Transverse colon (tissue), 4 donors: Measurements from ENCODE around the gene SSH3. TPM values are rescaled to one million over a fixed set of nuclear protein-coding genes. Genes with fewer than 3 reads are reported as not detected.

Experiments used
- DNase-seq: peaks from one replicate; pipeline ENCODE4 v3.0.0-alpha.2; 2019
- H3K27ac ChIP-seq, 4 donors: fragments of 200-600 bp; sonication (generic); 2 replicates each; pipeline ENCODE4 v1.5.1; 2016 to 2018; ENCODE audit warnings: inconsistent platforms in 4 of 4
- H3K27me3 ChIP-seq: fragments of 200-600 bp; sonication (generic); 2 replicates; pipeline ENCODE4 v1.5.1; 2017; ENCODE audit warnings: inconsistent platforms
- H3K36me3 ChIP-seq, 4 donors: fragments of 200-600 bp; sonication (generic); 2 replicates each; pipeline ENCODE4 v1.5.1; 2017 to 2019; ENCODE audit warnings: inconsistent platforms in 4 of 4
- H3K4me1 ChIP-seq, 4 donors: fragments of 200-600 bp; sonication (generic); 2 replicates each; pipeline ENCODE4 v1.5.1; 2017 to 2020; ENCODE audit warnings: inconsistent platforms in 4 of 4
- H3K4me3 ChIP-seq, 4 donors: fragments of 200-600 bp; sonication (generic); 1 replicate in 1 of 4; 2 replicates in 3 of 4; pipeline versions ENCODE4 v1.5.1 to v1.6.1; 2017 to 2019; ENCODE audit warnings: inconsistent platforms in 4 of 4
- H3K9me3 ChIP-seq, 2 donors: fragments of 200-600 bp; sonication (generic); 2 replicates each; pipeline ENCODE4 v1.5.1; 2017 to 2019; ENCODE audit warnings: inconsistent platforms in 2 of 2
- CTCF ChIP-seq, 5 experiments: fragments of 200-600 bp in 3 of 5; fragments of 450-650 bp in 2 of 5; sonication (generic) in 3 of 5; IDR thresholded peaks; 1 replicate in 2 of 5; 2 replicates in 3 of 5; pipeline ENCODE4 v1.5.1; 2016 to 2017; ENCODE audit warnings: antibody characterized with exemption in 5 of 5, inconsistent platforms in 3 of 5, mild to moderate bottlenecking in 2 of 5, moderate library complexity in 1 of 5
- EP300 ChIP-seq: sonication (generic); formaldehyde crosslinking; IDR thresholded peaks from one replicate; pipeline ENCODE4 v1.6.1; 2017; ENCODE audit warnings: antibody characterized with exemption, low read depth
- POLR2A ChIP-seq: fragments of 450-650 bp; IDR thresholded peaks from one replicate; pipeline ENCODE4 v1.6.1; 2016; ENCODE audit warnings: antibody characterized with exemption, mild to moderate bottlenecking, moderate library complexity
- POLR2AphosphoS5 ChIP-seq, 3 donors: sonication (generic); formaldehyde crosslinking; IDR thresholded peaks; one replicate each; pipeline ENCODE4 v1.6.1; 2016; ENCODE audit warnings: antibody characterized with exemption in 3 of 3
- WGBS, 2 donors: methylation state at CpG; one replicate each; pipeline ENCODE4 v1.1.5; 2018; ENCODE audit warnings: low coverage in 1 of 2; 5-methylcytosine and 5-hydroxymethylcytosine counted together
- in situ Hi-C, 4 donors: fragments of 200-750 bp; cut with MboI; loops; one replicate each; pipeline versions ENCODE4 v1.15.0 to v1.15.1; 2017; ENCODE audit warnings: low sequenced_read_pairs in 3 of 4, low pct_ligation_motif_present in 1 of 4, low pct_unique_long_range_greater_than_20kb in 1 of 4
- intact Hi-C: fragments of 100-400 bp; cut with DNase I; formaldehyde crosslinking; loops from one replicate; pipeline ENCODE4 v1.15.1; 2023; ENCODE audit warnings: low total_unique reads
- total RNA-seq, 4 donors: library from RNA; depleted of rRNA; stranded (reverse); fragments of >200 nt; gene quantifications; one replicate each; pipeline ENCODE4 v1.1.0, GENCODE V29; 2016

SSH3 gene
- total RNA-seq, 4 donors from 2014 or later, result 73.0 to 174 (median 123) TPM

GRCh38 chr11:67267188-67268080, 35.9 kb upstream of the SSH3 start:
- H3K9me3 ChIP-seq, result no peaks in the 10 kb centered on the region
- intact Hi-C loops, result loop anchor here (2.0 kb wide), 1 partner anchor 49 kb away; no protein-coding TSS in a partner anchor
- TF ChIP-seq POLR2A (peak; percentile 87), POLR2AphosphoS5 (IDR thresholded peaks at IDR 0.05) (peak; percentile 91 to 96 (median 93)), EP300 (peak; percentile 21), CTCF (IDR thresholded peaks at IDR 0.05) (no peak)
- H3K27me3 ChIP-seq, result no peaks in the 10 kb centered on the region
- peaks cover 42 to 70% (median 64%) of the 10 kb centered on the region in 4 donors for H3K4me1 ChIP-seq
- H3K4me3 ChIP-seq, result peak overlapping the region; percentile 95 to 99 (median 98)
- H3K36me3 ChIP-seq, result no peaks in the 10 kb centered on the region
- in situ Hi-C loops, result loop anchor here in 2 of 4 donors (5.0 to 25.0 kb wide), 2 partner anchors 50 to 120 kb away; partner anchors contain the start of gene RAD9A (in 1 of the 2)
- peak overlapping the region; percentile 95 to 98 (median 97) for H3K27ac ChIP-seq
- 10% methylated on average over 24 of the region's 30 CpGs; no CpG with 5 or more reads in 1 of the 2 donors for WGBS, 2 donors
- DNase-seq, result peak; percentile 87

- WGBS, 2 donors, result 27 to 40% methylated on average over 1 to 21 of the region's 21 CpGs
- intact Hi-C loops, result no loop called here
- in situ Hi-C loops, result loop anchor here in 2 of 4 donors (5.0 to 25.0 kb wide), 2 partner anchors 49 to 119 kb away; partner anchors contain the start of gene RAD9A (in 1 of the 2)
- Histone ChIP-seq H3K27me3 (no peaks in the 10 kb centered on the region), H3K36me3 (no peaks in the 10 kb centered on the region), H3K4me3 (peak overlapping the region in 3 of 4 donors; percentile 95 to 98 (median 97)), H3K4me1 (peaks cover 42 to 70% (median 65%) of the 10 kb centered on the region in 4 donors), H3K27ac (peak overlapping the region; percentile 95 to 98 (median 97)), H3K9me3 (no peaks in the 10 kb centered on the region)
- peak; percentile 54 for DNase-seq
- no peak for TF ChIP-seq POLR2A
- no peak for TF ChIP-seq POLR2AphosphoS5 (IDR thresholded peaks at IDR 0.05)
- no peak for TF ChIP-seq CTCF (IDR thresholded peaks at IDR 0.05)
- no peak for TF ChIP-seq EP300
Observed at GRCh38 chr11:67268081-67268961, 35.0 kb upstream of the SSH3 start.

GRCh38 chr11:67268962-67269268, 34.4 kb upstream of the SSH3 start:
- H3K36me3 ChIP-seq, result no peaks in the 10 kb centered on the region
- no peak for DNase-seq

More at GRCh38 chr11:67268962-67269268, 34.4 kb upstream of the SSH3 start:
- intact Hi-C loops (no loop called here), in situ Hi-C loops (loop anchor here in 2 of 4 donors (5.0 to 25.0 kb wide), 2 partner anchors 48 to 118 kb away; partner anchors contain the start of gene RAD9A (in 1 of the 2))
- TF ChIP-seq POLR2A, result no peak
- no peak for TF ChIP-seq CTCF (IDR thresholded peaks at IDR 0.05)
- TF ChIP-seq POLR2AphosphoS5 (IDR thresholded peaks at IDR 0.05), result no peak
- no peak for TF ChIP-seq EP300
- Histone ChIP-seq H3K4me3 (peak overlapping the region in 1 of 4 donors; percentile 95), H3K27me3 (no peaks in the 10 kb centered on the region), H3K4me1 (peaks cover 47 to 75% (median 69%) of the 10 kb centered on the region in 4 donors), H3K9me3 (no peaks in the 10 kb centered on the region), H3K27ac (peak overlapping the region; percentile 95 to 98 (median 97))
- 74% methylated on average over 13 of the region's 13 CpGs; no CpG with 5 or more reads in 1 of the 2 donors for WGBS, 2 donors
